ENCODE data around the gene SPRYD4. TPM values are rescaled to one million over a fixed set of nuclear protein-coding genes. Genes with fewer than 3 reads are reported as not detected.

The SPRYD4 gene
- total RNA-seq, 4 donors from 2014 or later: 1.1 to 3.7 (median 2.3) TPM

DNA sequence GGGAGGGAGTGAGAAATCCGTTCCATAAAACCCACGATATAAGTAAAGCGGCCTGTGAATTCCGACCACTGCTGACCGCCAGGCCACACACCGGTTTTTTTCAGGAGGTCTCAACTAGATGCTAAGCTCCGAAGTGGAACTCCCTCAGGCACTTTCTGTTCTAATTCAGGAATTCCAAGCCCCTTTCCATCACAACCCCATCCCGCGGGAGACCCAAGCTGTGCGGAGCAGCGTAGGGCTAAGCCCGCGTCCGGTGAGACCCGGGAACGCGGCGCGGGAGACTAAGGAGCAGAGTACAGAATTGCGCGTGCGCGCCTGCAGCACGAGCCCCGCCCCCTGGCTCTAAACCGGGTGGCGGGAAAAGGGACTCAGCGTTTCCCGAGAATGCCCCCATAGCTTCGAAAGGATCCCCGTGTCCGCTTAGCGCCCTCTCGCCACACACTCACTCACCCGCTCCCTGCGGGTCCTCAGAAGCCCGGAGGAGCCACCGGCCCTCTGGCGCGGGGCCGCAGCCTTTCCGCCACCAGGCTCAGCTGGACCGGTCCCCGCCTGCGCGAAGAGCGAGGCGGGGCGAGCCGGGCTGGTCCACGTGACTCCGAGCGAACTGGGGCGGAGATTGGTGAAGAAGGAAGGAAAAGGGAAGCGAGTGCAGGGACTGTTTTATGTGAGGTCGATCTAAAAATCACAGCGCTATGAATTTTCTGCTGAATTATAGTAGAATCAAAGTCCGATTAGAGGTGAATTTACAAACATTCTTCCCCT, 19.3 kb upstream of the SPRYD4 start, which contains the start of gene TIMELESS:
TSS of gene TIMELESS (minus strand) at position 567 of the 762 bp plus-strand sequence. CDS start 15,256 bp downstream, outside the sequence.
- H3K9me3 ChIP-seq: no peaks in the 10 kb centered on the region
- H3K4me3 ChIP-seq: peak within 1 kb of the TSS; percentile 47 to 68
- peak within 1 kb of the TSS; percentile 72 to 93 (median 92) for H3K27ac ChIP-seq
- peak; percentile 63 to 66 for TF ChIP-seq POLR2A (IDR thresholded peaks at IDR 0.05)
- TF ChIP-seq, protein P1, sequence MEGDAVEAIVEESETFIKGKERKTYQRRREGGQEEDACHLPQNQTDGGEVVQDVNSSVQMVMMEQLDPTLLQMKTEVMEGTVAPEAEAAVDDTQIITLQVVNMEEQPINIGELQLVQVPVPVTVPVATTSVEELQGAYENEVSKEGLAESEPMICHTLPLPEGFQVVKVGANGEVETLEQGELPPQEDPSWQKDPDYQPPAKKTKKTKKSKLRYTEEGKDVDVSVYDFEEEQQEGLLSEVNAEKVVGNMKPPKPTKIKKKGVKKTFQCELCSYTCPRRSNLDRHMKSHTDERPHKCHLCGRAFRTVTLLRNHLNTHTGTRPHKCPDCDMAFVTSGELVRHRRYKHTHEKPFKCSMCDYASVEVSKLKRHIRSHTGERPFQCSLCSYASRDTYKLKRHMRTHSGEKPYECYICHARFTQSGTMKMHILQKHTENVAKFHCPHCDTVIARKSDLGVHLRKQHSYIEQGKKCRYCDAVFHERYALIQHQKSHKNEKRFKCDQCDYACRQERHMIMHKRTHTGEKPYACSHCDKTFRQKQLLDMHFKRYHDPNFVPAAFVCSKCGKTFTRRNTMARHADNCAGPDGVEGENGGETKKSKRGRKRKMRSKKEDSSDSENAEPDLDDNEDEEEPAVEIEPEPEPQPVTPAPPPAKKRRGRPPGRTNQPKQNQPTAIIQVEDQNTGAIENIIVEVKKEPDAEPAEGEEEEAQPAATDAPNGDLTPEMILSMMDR (IDR thresholded peaks at IDR 0.05): peak in 3 of 4 experiments; percentile 19 to 37 (median 30)
- peak; percentile 89 for TF ChIP-seq POLR2AphosphoS5 (IDR thresholded peaks at IDR 0.05)
- TF ChIP-seq EP300 (IDR thresholded peaks at IDR 0.05): no peak
- H3K36me3 ChIP-seq: no peaks in the 10 kb centered on the region
- peak; percentile 98 for ATAC-seq
- peaks cover 0 to 15% (median 0%) of the 10 kb centered on the region in 3 donors for H3K4me1 ChIP-seq
- H3K27me3 ChIP-seq: peaks cover 11% of the 10 kb centered on the region
- WGBS, 2 donors (ENCODE audit: low coverage in 1 of 2): 1% methylated on average over 11 to 13 of the region's 58 CpGs

DNA sequence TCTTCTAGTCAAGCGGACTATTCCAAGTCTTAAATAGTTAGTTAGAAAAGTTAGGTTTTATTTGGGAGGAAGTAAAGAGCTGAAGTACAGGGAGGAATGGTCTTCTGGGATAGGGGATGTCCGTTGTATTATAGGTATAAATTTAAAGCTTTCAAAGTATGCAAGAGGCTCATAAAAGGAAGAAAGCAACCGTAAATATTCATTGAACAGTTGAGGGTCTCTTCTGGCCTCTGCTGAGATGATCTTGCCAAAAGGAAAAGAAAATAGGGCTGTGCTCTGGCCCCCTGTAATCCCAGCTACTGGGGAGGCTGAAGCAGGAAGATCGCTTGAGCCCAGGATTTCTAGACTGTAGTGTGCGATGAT, 18.8 kb upstream of the SPRYD4 start:
- H3K27me3 ChIP-seq: peaks cover 15% of the 10 kb centered on the region
- H3K4me1 ChIP-seq: peaks cover 0 to 15% (median 0%) of the 10 kb centered on the region in 3 donors
- ATAC-seq: no peak
- WGBS, 2 donors (ENCODE audit: low coverage in 1 of 2): 2 to 30% methylated on average over 3 to 5 of the region's 5 CpGs
- no peaks in the 10 kb centered on the region for H3K36me3 ChIP-seq
- peak overlapping the region; percentile 47 to 68 for H3K4me3 ChIP-seq
- TF ChIP-seq, protein P1 (IDR thresholded peaks at IDR 0.05): no peak
- TF ChIP-seq POLR2AphosphoS5 (IDR thresholded peaks at IDR 0.05) (no peak), EP300 (IDR thresholded peaks at IDR 0.05) (no peak), POLR2A (IDR thresholded peaks at IDR 0.05) (no peak)
- H3K27ac ChIP-seq: peak overlapping the region; percentile 72 to 93 (median 92)
- H3K9me3 ChIP-seq: no peaks in the 10 kb centered on the region

DNA sequence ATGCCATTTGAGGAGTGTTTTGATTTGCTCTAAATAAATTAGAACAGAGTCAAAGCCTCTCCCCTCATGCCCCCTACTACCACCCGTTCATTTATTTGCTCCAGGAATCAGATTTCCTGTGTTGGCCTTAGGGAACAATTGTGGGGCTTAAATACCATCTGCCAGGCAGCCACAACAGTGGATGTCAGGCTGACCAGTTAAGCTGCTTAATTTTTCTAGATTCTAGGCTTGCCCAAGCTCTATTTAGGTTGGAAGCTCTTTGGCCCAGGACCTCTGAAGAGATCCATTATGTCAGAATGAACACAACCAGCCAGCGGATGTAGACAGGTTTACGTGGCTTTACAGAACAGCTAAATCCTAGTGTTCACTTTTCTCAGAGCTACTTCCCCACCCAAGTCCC, 18.1 kb upstream of the SPRYD4 start:
- peak overlapping the region in 1 of 4 donors; percentile 91 for H3K27ac ChIP-seq
- WGBS, 2 donors (ENCODE audit: low coverage in 1 of 2): 45 to 85% methylated on average over 1 to 3 of the region's 3 CpGs
- TF ChIP-seq, protein P1 (IDR thresholded peaks at IDR 0.05): no peak
- TF ChIP-seq EP300 (IDR thresholded peaks at IDR 0.05): no peak
- no peak for TF ChIP-seq POLR2A (IDR thresholded peaks at IDR 0.05)
- TF ChIP-seq POLR2AphosphoS5 (IDR thresholded peaks at IDR 0.05): no peak
- H3K27me3 ChIP-seq: peaks cover 15% of the 10 kb centered on the region
- no peaks in the 10 kb centered on the region for H3K36me3 ChIP-seq
- no peaks in the 10 kb centered on the region for H3K9me3 ChIP-seq
- H3K4me1 ChIP-seq: peaks cover 0 to 15% (median 0%) of the 10 kb centered on the region in 3 donors
- no peak for ATAC-seq
- no peak overlapping the region for H3K4me3 ChIP-seq

DNA sequence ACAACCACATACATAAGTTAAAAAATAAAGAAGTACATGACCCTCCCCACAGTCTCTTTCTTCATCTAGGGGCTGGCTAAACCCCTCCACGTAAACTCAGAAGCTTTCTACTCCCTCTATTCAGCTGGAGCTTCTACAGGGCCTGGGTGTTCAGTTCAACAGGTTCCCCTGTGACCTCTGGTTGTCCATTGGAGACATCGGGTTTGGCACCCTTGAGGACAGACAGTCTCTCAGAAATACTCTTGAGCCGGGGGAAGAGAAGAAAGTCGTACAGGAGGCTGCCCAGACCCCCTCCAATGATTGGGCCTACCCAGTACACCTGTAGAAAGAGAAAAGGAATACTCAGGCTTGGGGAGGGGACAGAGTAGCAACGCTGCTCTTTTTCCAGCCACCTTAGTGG, 17.2 kb upstream of the SPRYD4 start:
- Histone ChIP-seq H3K36me3 (no peaks in the 10 kb centered on the region), H3K4me1 (peaks cover 0 to 15% (median 0%) of the 10 kb centered on the region in 3 donors), H3K27me3 (peaks cover 15% of the 10 kb centered on the region), H3K4me3 (no peak overlapping the region), H3K9me3 (no peaks in the 10 kb centered on the region), H3K27ac (no peak overlapping the region)
- no peak for TF ChIP-seq EP300 (IDR thresholded peaks at IDR 0.05)
- no peak for TF ChIP-seq POLR2AphosphoS5 (IDR thresholded peaks at IDR 0.05)
- TF ChIP-seq POLR2A (IDR thresholded peaks at IDR 0.05): no peak
- TF ChIP-seq, protein P1 (IDR thresholded peaks at IDR 0.05): no peak
- ATAC-seq: no peak
- 42 to 83% methylated on average over 2 to 4 of the region's 5 CpGs for WGBS, 2 donors (ENCODE audit: low coverage in 1 of 2)

DNA sequence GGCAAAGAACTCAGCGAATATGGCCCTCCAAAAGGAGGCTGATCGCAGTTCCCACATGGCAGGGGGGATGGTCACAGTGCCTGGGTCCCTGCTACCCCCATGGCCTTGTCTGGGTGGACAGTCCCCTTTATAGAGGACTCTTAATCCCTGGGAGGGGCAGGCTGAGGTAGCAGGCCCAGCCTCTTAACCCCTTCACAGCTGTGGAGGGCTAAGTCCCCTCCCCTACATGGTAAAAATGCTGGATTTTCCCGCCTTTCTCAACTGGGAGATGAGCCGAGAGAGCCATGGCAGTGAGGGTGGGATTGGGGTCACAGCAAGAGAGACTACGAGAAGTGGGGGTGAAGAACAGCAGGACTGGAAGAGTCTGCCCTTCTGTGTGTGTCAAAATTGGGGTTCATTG, 13.8 kb upstream of the SPRYD4 start, which contains the start of gene MIP:
TSS of gene MIP (minus strand) at position 101 of the 400 bp plus-strand sequence. CDS start at position 57, 44 bp downstream.
- H3K4me1 ChIP-seq: peaks cover 0 to 6% (median 0%) of the 10 kb centered on the region in 3 donors
- peaks cover 15% of the 10 kb centered on the region for H3K27me3 ChIP-seq
- no peaks in the 10 kb centered on the region for H3K36me3 ChIP-seq
- no peak within 1 kb of the TSS for H3K27ac ChIP-seq
- no peaks in the 10 kb centered on the region for H3K9me3 ChIP-seq
- no peak for ATAC-seq
- TF ChIP-seq POLR2A (IDR thresholded peaks at IDR 0.05): no peak
- no peak for TF ChIP-seq POLR2AphosphoS5 (IDR thresholded peaks at IDR 0.05)
- TF ChIP-seq, protein P1 (IDR thresholded peaks at IDR 0.05): no peak
- no peak for TF ChIP-seq EP300 (IDR thresholded peaks at IDR 0.05)
- 67 to 100% methylated on average over 1 of the region's 5 CpGs for WGBS, 2 donors (ENCODE audit: low coverage in 1 of 2)
- no peak within 1 kb of the TSS for H3K4me3 ChIP-seq
